GM12878 (cell line): Measurements from ENCODE around the gene VPS52. TPM values are rescaled to one million over a fixed set of nuclear protein-coding genes. Genes with fewer than 3 reads are reported as not detected.

Source experiments
- BACH1 ChIP-seq: fragments of 450-650 bp; IDR thresholded peaks from 2 replicates; pipeline ENCODE4 v1.6.1; 2017; ENCODE audit warnings: mild to moderate bottlenecking, borderline replicate concordance
- BHLHE40 ChIP-seq, 2 experiments: fragments of 450-650 bp in 1 of 2; IDR thresholded peaks; 2 replicates each; pipeline ENCODE4 v1.6.1; 2011 to 2017; ENCODE audit warnings: low read depth in 2 of 2, borderline replicate concordance in 1 of 2, improper control_type of control experiment in 1 of 2, low read length in 1 of 2, mild to moderate bottlenecking in 1 of 2
- CHD2 ChIP-seq: IDR thresholded peaks from 2 replicates; pipeline ENCODE4 v1.6.1; 2011; ENCODE audit warnings: low read depth, low read length, improper control_type of control experiment, borderline replicate concordance
- ETV6 ChIP-seq, 2 experiments: fragments of 450-650 bp in 1 of 2; IDR thresholded peaks in 1 of 2; conservative IDR thresholded peaks in 1 of 2; 2 replicates each; pipeline ENCODE4 v1.6.1; 2014; ENCODE audit warnings: antibody characterized with exemption in 1 of 2, borderline replicate concordance in 1 of 2, low read depth in 1 of 2, mild to moderate bottlenecking in 1 of 2, moderate library complexity in 1 of 2
- SIN3A ChIP-seq: IDR thresholded peaks from 2 replicates; pipeline ENCODE4 v1.6.1; 2012; ENCODE audit warnings: low read depth, low read length, improper control_type of control experiment
- SMAD1 ChIP-seq: fragments of 450-650 bp; IDR thresholded peaks from 2 replicates; pipeline ENCODE4 v1.6.1; 2018; ENCODE audit warnings: mild to moderate bottlenecking, low read depth; ENCODE audit not compliant: partially characterized antibody
- SREBF1 ChIP-seq: IDR thresholded peaks from 2 replicates; pipeline ENCODE4 v1.6.1; 2012; ENCODE audit warnings: mild to moderate bottlenecking, low read length
- SREBF2 ChIP-seq: IDR thresholded peaks from 2 replicates; pipeline ENCODE4 v1.6.1; 2012; ENCODE audit warnings: mild to moderate bottlenecking, low read length
- TCF7 ChIP-seq: IDR thresholded peaks from 2 replicates; pipeline ENCODE4 v1.6.1; 2014; ENCODE audit warnings: antibody characterized with exemption, borderline replicate concordance
- ZBTB40 ChIP-seq: fragments of 450-650 bp; IDR thresholded peaks from 2 replicates; pipeline ENCODE4 v1.6.1; 2016; ENCODE audit warnings: mild to moderate bottlenecking, moderate library complexity, borderline replicate concordance
- ZNF687 ChIP-seq: fragments of 450-650 bp; IDR thresholded peaks from 2 replicates; pipeline ENCODE4 v1.6.1; 2017; ENCODE audit warnings: mild to moderate bottlenecking, moderate library complexity
- polyA plus RNA-seq, 11 experiments: library from polyadenylated mRNA; depleted of rRNA in 4 of 11; unstranded in 6 of 11; stranded (reverse) in 5 of 11; fragments of >200 nt; fragmentation: Nextera tagmentation in 4 of 11; fragmentation: Illumina TruSeq in 1 of 11; extraction: Ambion mirVana in 4 of 11; extraction: Trizol in 1 of 11; gene quantifications; 1 replicate in 1 of 11; 2 replicates in 10 of 11; pipeline versions ENCODE4 v1.2.1 to v1.2.3, GENCODE V29; 2011 to 2016; ENCODE audit warnings: inconsistent platforms in 2 of 11, missing spikeins in 2 of 11, low read depth in 1 of 11
- total RNA-seq, 4 experiments: library from RNA; depleted of rRNA in 3 of 4; stranded (reverse); fragments of >200 nt in 3 of 4; fragmentation: Illumina TruSeq in 1 of 4; extraction: Trizol in 1 of 4; gene quantifications; 2 replicates each; pipeline versions ENCODE4 v1.2.1 to v1.2.3, GENCODE V29; 2013 to 2021
- TF ChIP-seq, protein P1 (sequence below): fragments of 450-650 bp; IDR thresholded peaks from 2 replicates; pipeline ENCODE4 v1.6.1; 2017; ENCODE audit warnings: mild to moderate bottlenecking, low read depth, inconsistent platforms; ENCODE audit not compliant: poor library complexity, severe bottlenecking

Gene VPS52
- total and polyA plus RNA-seq, 10 of the 15 experiments (the other 5 are each of a cell fraction or from before 2014, with no cell fraction given) = 11.3 to 52.7 (median 36.7) TPM

GRCh38 chr6:33271468-33272274 is at the start of gene VPS52, which contains the start of gene RPS18 (continued):
- TF ChIP-seq, protein P1, sequence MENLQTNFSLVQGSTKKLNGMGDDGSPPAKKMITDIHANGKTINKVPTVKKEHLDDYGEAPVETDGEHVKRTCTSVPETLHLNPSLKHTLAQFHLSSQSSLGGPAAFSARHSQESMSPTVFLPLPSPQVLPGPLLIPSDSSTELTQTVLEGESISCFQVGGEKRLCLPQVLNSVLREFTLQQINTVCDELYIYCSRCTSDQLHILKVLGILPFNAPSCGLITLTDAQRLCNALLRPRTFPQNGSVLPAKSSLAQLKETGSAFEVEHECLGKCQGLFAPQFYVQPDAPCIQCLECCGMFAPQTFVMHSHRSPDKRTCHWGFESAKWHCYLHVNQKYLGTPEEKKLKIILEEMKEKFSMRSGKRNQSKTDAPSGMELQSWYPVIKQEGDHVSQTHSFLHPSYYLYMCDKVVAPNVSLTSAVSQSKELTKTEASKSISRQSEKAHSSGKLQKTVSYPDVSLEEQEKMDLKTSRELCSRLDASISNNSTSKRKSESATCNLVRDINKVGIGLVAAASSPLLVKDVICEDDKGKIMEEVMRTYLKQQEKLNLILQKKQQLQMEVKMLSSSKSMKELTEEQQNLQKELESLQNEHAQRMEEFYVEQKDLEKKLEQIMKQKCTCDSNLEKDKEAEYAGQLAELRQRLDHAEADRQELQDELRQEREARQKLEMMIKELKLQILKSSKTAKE = peak; percentile 88
- TF ChIP-seq TCF7 = peak; percentile 55; the same call in 1 of the 2 replicates
- peak in 1 of 2 experiments; percentile 42; a peak in 1 of 4 replicates for TF ChIP-seq BHLHE40 (IDR thresholded peaks at IDR 0.05; ENCODE audit: borderline replicate concordance in 1 of 2, low read depth in 2 of 2, low read length in 1 of 2)
- 0 out of 2 replicates have a peak, but pooled peaks have one; percentile 11 for TF ChIP-seq CHD2
- TF ChIP-seq SMAD1 = peak; percentile 90
- TF ChIP-seq ETV6 (conservative IDR thresholded peaks at IDR 0.05 in 1 of 2, IDR thresholded peaks at IDR 0.05 in 1 of 2; ENCODE audit: borderline replicate concordance in 1 of 2, low read depth in 1 of 2) = peak in 1 of 2 experiments; percentile 49; a peak in 1 of 4 replicates
- peak; percentile 72 for TF ChIP-seq BACH1
- peak; percentile 74 for TF ChIP-seq ZNF687
- no peak for TF ChIP-seq SREBF2
- TF ChIP-seq SREBF1 = 0 out of 2 replicates have a peak, but pooled peaks have one; percentile 1
- TF ChIP-seq ZBTB40 = peak; percentile 100
- peak; percentile 80; the same call in 1 of the 2 replicates for TF ChIP-seq SIN3A
